K562 (cell line): ENCODE data around the gene MARCKSL1. TPM values are rescaled to one million over a fixed set of nuclear protein-coding genes. Genes with fewer than 3 reads are reported as not detected.

ENCODE experiments used
- ADNP ChIP-seq: fragments of 200-800 bp; sonication (Bioruptor generic); IDR thresholded peaks from 2 replicates; pipeline ENCODE4 v1.6.1; 2016; ENCODE audit warnings: missing genetic modification characterization, missing compliant biosample characterization
- DDX20 ChIP-seq: fragments of 450-650 bp; IDR thresholded peaks from 2 replicates; pipeline ENCODE4 v1.6.1; 2016; ENCODE audit warnings: missing genetic modification characterization, low read depth, mild to moderate bottlenecking, missing compliant biosample characterization, moderate library complexity
- ERF ChIP-seq: fragments of 450-650 bp; formaldehyde crosslinking; IDR thresholded peaks from 2 replicates; pipeline ENCODE4 v1.4.0; 2020; ENCODE audit warnings: mild to moderate bottlenecking, mixed read lengths
- GTF2F1 ChIP-seq: IDR thresholded peaks from 2 replicates; pipeline ENCODE4 v1.6.1; 2011; ENCODE audit warnings: low read depth, low read length, improper control_type of control experiment
- KDM5B ChIP-seq: fragments of 200-600 bp; sonication (generic); IDR thresholded peaks from 2 replicates; pipeline ENCODE4 v1.6.1; 2012; ENCODE audit warnings: low read depth, mild to moderate bottlenecking, moderate library complexity, low read length, control low read depth, inconsistent platforms; ENCODE audit not compliant: insufficient replicate concordance
- MLLT1 ChIP-seq, 2 experiments: fragments of 450-650 bp; IDR thresholded peaks; 2 replicates each; pipeline ENCODE4 v1.6.1; 2016
- PCBP1 ChIP-seq: fragments of 200-400 bp; formaldehyde crosslinking; IDR thresholded peaks from 2 replicates; pipeline ENCODE4 v1.6.1; 2018; ENCODE audit warnings: mild to moderate bottlenecking, low read depth, low read length; ENCODE audit not compliant: poor library complexity, severe bottlenecking
- SRF ChIP-seq, 2 experiments: fragments of 250-450, 450-650 bp in 1 of 2; sonication (Bioruptor Pico) in 1 of 2; sonication (generic) in 1 of 2; formaldehyde crosslinking; IDR thresholded peaks; 2 replicates each; pipeline versions ENCODE4 v1.5.0 to v1.5.1; 2020 to 2022; ENCODE audit warnings: mild to moderate bottlenecking in 1 of 2, missing genetic modification reagents in 1 of 2
- TFE3 ChIP-seq: fragments of 450-650 bp; formaldehyde crosslinking; IDR thresholded peaks from 2 replicates; pipeline ENCODE4 v1.4.0; 2020; ENCODE audit warnings: mild to moderate bottlenecking, mixed read lengths
- TGIF2 ChIP-seq: sonication (generic); formaldehyde crosslinking; IDR thresholded peaks from 2 replicates; pipeline ENCODE4 v1.8.1; 2022; ENCODE audit warnings: mild to moderate bottlenecking, missing genetic modification reagents, moderate library complexity
- THRAP3 ChIP-seq: fragments of 450-650 bp; IDR thresholded peaks from 2 replicates; pipeline ENCODE4 v1.6.1; 2016; ENCODE audit warnings: mild to moderate bottlenecking, inconsistent platforms, borderline replicate concordance
- TRIM28 ChIP-seq: fragments of 450-650 bp; IDR thresholded peaks from 2 replicates; pipeline ENCODE4 v1.6.1; 2017
- ZBTB17 ChIP-seq: fragments of 450-650 bp; formaldehyde crosslinking; IDR thresholded peaks from 2 replicates; pipeline ENCODE4 v1.4.0; 2020; ENCODE audit warnings: mild to moderate bottlenecking
- ZKSCAN3 ChIP-seq: fragments of 250-450 bp; sonication (Bioruptor Pico); IDR thresholded peaks from 2 replicates; pipeline ENCODE4 v1.4.0; 2020
- ZNF140 ChIP-seq: fragments of 250-450 bp; sonication (Bioruptor Pico); IDR thresholded peaks from 2 replicates; pipeline ENCODE4 v1.8.0; 2021; ENCODE audit warnings: moderate library complexity, mild to moderate bottlenecking, inconsistent platforms
- ZNF407 ChIP-seq: fragments of 450-650 bp; IDR thresholded peaks from 2 replicates; pipeline ENCODE4 v1.6.1; 2016; ENCODE audit warnings: low read depth
- ZNF717 ChIP-seq: fragments of 250-450 bp; sonication (Bioruptor Pico); IDR thresholded peaks from 2 replicates; pipeline ENCODE4 v1.5.0; 2021
- ZNF778 ChIP-seq: fragments of 450-650 bp; formaldehyde crosslinking; IDR thresholded peaks from 2 replicates; pipeline ENCODE4 v1.4.0; 2020; ENCODE audit warnings: mild to moderate bottlenecking, moderate library complexity
- polyA plus RNA-seq, 8 experiments: library from polyadenylated mRNA; depleted of rRNA in 4 of 8; stranded (reverse) in 5 of 8; unstranded in 3 of 8; fragments of >200 nt; fragmentation: Nextera tagmentation in 2 of 8; fragmentation: Illumina TruSeq in 1 of 8; extraction: Ambion mirVana in 2 of 8; extraction: Trizol in 1 of 8; gene quantifications; 2 replicates each; pipeline versions ENCODE4 v1.2.1 to v1.2.3, GENCODE V29; 2011 to 2014; ENCODE audit warnings: inconsistent platforms in 1 of 8, missing spikeins in 1 of 8
- total RNA-seq, 7 experiments: library from RNA; depleted of rRNA in 6 of 7; stranded (reverse); fragments of >200 nt in 6 of 7; fragmentation: Illumina TruSeq in 2 of 7; extraction: Trizol in 2 of 7; gene quantifications; 2 replicates each; pipeline versions ENCODE4 v1.2.1 to v1.2.3, GENCODE V29; 2011 to 2021; ENCODE audit warnings: low replicate concordance in 1 of 7

MARCKSL1 gene
- total and polyA plus RNA-seq, 9 of the 15 experiments (the other 6 are each of a cell fraction or from before 2014, with no cell fraction given): 14.7 to 325 (median 155) TPM

GRCh38 chr1:32291145-32291707, 44.8 kb downstream of the MARCKSL1 start (continued):
- peak in 1 of 2 experiments; percentile 84; a peak in 1 of 4 replicates for TF ChIP-seq SRF (CRISPR knock-in tag; IDR thresholded peaks at IDR 0.05)
- TF ChIP-seq PCBP1: no peak
- TF ChIP-seq ZNF407: no peak
- TF ChIP-seq TFE3 (CRISPR knock-in tag): no peak
- TF ChIP-seq KDM5B: peak; percentile 26
- no peak for TF ChIP-seq ZKSCAN3
- no peak for TF ChIP-seq ZNF778 (CRISPR knock-in tag)
- 0 out of 2 replicates have a peak, but pooled peaks have one; percentile 51 for TF ChIP-seq THRAP3
- TF ChIP-seq ZNF140: no peak
- TF ChIP-seq TGIF2: no peak
- 0 out of 2 replicates have a peak, but pooled peaks have one; percentile 7 for TF ChIP-seq GTF2F1
- peak; percentile 52; the same call in 1 of the 2 replicates for TF ChIP-seq DDX20
- TF ChIP-seq ZNF717: no peak
- TF ChIP-seq ERF (CRISPR knock-in tag): no peak
- no peak for TF ChIP-seq TRIM28
- TF ChIP-seq MLLT1 (IDR thresholded peaks at IDR 0.05): peak in 1 of 2 experiments; percentile 36; a peak in 1 of 4 replicates
- peak; percentile 34; the same call in 1 of the 2 replicates for TF ChIP-seq ADNP
- no peak for TF ChIP-seq ZBTB17
